Measurements from ENCODE around the gene ARID4B. TPM values are rescaled to one million over a fixed set of nuclear protein-coding genes. Genes with fewer than 3 reads are reported as not detected.
A peak's percentile ranks its signal among the peaks of the same experiment; 100 is the strongest.
"Not testable (repeated sequence)": the region's sequence is repeated elsewhere in the genome, so short reads cannot be mapped to it uniquely, and the experiment has no call there.

The ARID4B gene
- total RNA-seq, 2 experiments from 2014 or later = 41.3 to 44.8 TPM

GRCh38 chr1:235169986-235170385 lies 158.0 kb downstream of the ARID4B start:
- no peak for DNase-seq
- POLR2A ChIA-PET = no interaction called here
- Mint-ChIP-seq H3K9me3 (peaks cover under 1% of the 10 kb centered on the region), H3K4me1 (ENCODE audit: low read depth) (no peaks in the 10 kb centered on the region), H3K27me3 (no peaks in the 10 kb centered on the region), H3K36me3 (peaks cover 21% of the 10 kb centered on the region), H3K27ac (no peak overlapping the region), H3K4me3 (no peak overlapping the region)
- intact Hi-C loops (cut with micrococcal nuclease) = no loop called here
- CTCF ChIA-PET = no interaction called here

GRCh38 chr1:235168375-235168774 lies 159.6 kb downstream of the ARID4B start:
- ChIA-PET CTCF (interaction anchor here (0.6 to 1.4 kb wide), 2 partner anchors 40 to 247 kb away, joined by 3 read pairs; partner anchors contain the start of gene TOMM20), POLR2A (no interaction called here)
- intact Hi-C loops (cut with micrococcal nuclease) = no loop called here
- Mint-ChIP-seq H3K36me3 (peaks cover 21% of the 10 kb centered on the region), H3K4me3 (no peak overlapping the region), H3K4me1 (ENCODE audit: low read depth) (no peaks in the 10 kb centered on the region), H3K27ac (no peak overlapping the region), H3K9me3 (peaks cover 5% of the 10 kb centered on the region), H3K27me3 (no peaks in the 10 kb centered on the region)
- no peak for DNase-seq

GRCh38 chr1:235161685-235162327 lies 166.2 kb downstream of the ARID4B start:
- CTCF ChIA-PET = interaction anchor here (0.8 to 1.6 kb wide), 3 partner anchors 64 to 255 kb away, joined by 3 to 9 read pairs (median 3); no protein-coding TSS in a partner anchor
- Mint-ChIP-seq H3K27me3 (no peaks in the 10 kb centered on the region), H3K27ac (peak overlapping the region; percentile 98), H3K36me3 (peaks cover 22% of the 10 kb centered on the region), H3K4me1 (ENCODE audit: low read depth) (peaks cover 15% of the 10 kb centered on the region), H3K4me3 (peak overlapping the region; percentile 95), H3K9me3 (peaks cover 5% of the 10 kb centered on the region)
- POLR2A ChIA-PET = interaction anchor here (0.6 to 2.0 kb wide), 7 partner anchors 15 to 342 kb away, joined by 3 to 16 read pairs (median 5); partner anchors contain the start of gene TOMM20
- intact Hi-C loops (cut with micrococcal nuclease) = loop anchor here (1.0 to 2.0 kb wide), 6 partner anchors 35 to 253 kb away; partner anchors contain the start of genes ARID4B, GGPS1 and TBCE
- no peak for DNase-seq

DNA sequence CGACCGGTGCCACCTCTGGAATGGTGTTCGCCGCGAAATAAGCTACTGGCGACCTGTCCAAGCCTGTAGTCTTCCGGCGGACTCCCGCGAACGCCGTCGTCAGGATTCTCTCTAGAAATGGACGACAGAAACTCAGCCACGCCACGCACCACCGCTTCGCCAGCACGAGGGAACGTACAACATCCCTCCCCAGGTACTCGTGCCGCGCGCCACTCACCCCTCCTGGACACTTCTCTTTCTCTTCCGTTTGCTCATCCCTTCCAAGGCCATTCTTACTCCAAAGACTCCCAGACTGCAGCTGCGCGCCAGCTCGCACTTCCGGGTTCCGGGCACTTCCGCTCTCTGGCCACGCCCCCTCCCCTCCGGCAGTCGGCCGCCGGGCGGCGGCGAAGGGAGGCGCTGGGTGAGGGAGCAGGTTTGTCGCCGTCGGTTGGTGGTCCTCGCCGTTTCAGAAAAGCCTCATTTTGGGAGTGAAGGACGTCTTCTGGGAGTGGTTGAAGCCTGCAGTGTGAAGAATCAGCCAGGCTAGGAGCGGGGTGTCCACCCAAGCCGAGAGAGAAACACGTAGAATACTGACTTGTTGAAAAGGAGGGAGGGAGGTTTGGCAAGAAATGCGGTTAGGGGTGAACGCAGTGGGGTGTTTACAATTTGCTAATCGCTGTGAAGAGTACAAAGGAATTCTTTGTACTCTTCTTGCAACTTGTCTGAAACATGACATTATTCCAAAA lies 166.9 kb downstream of the ARID4B start, which contains the start of gene RBM34:
Gene RBM34, minus strand, starts transcription at position 294 of the 728 bp plus-strand sequence. Its CDS starts 24 bp downstream, at position 270.
- Mint-ChIP-seq H3K4me3 (peak within 1 kb of the TSS; percentile 95), H3K36me3 (peaks cover 22% of the 10 kb centered on the region), H3K27me3 (no peaks in the 10 kb centered on the region), H3K9me3 (peaks cover 5% of the 10 kb centered on the region), H3K4me1 (ENCODE audit: low read depth) (peaks cover 15% of the 10 kb centered on the region), H3K27ac (peak within 1 kb of the TSS; percentile 98)
- ChIA-PET POLR2A (interaction anchor here (0.6 to 2.0 kb wide), 10 partner anchors 15 to 343 kb away, joined by 3 to 16 read pairs (median 4); partner anchors contain the start of genes ARID4B, GGPS1 and TOMM20), CTCF (interaction anchor here (0.6 to 1.6 kb wide), 9 partner anchors 22 to 255 kb away, joined by 3 to 9 read pairs (median 3); no protein-coding TSS in a partner anchor)
- DNase-seq = peak; percentile 96
- intact Hi-C loops (cut with micrococcal nuclease) = loop anchor here (1.0 to 2.0 kb wide), 6 partner anchors 34 to 254 kb away; partner anchors contain the start of genes ARID4B, GGPS1 and TBCE

DNA sequence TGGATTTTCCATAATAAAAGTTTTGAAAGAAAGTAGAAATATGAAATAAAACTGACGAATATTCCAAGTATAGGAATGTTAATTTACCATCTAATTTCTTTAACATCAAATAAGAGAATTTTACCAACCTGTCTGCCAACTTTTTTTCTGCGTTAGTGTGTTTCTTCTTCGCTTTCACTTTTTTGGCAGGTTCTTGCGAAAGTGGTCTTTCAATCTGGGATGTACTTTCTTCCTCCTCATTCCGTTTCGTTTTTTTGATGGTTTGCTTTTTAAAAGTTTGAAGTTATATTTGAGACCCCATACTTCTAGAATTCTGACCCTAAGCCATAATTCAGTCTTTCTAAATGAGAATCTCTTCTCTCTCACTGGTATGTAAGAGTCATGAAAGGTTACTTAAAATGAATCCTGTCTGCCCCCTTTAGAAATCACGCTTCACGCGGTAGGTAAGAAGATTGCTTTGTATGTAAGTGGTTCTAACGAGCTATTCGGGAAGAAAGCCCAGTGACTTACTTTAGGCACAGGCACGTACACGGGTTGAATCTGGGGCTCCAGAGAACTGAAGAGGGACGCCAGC lies 167.5 kb downstream of the ARID4B start:
- H3K27ac Mint-ChIP-seq = peak overlapping the region; percentile 98
- no peaks in the 10 kb centered on the region for H3K27me3 Mint-ChIP-seq
- no peak for DNase-seq
- intact Hi-C loops (cut with micrococcal nuclease) = loop anchor here (2.0 kb wide), 2 partner anchors 46 to 254 kb away; no protein-coding TSS in a partner anchor
- ChIA-PET CTCF (interaction anchor here (0.6 to 1.6 kb wide), 9 partner anchors 21 to 256 kb away, joined by 3 to 9 read pairs (median 3); no protein-coding TSS in a partner anchor), POLR2A (interaction anchor here (0.7 to 2.0 kb wide), 9 partner anchors 15 to 168 kb away, joined by 3 to 16 read pairs (median 4); partner anchors contain the start of genes ARID4B, GGPS1 and TOMM20)
- peaks cover 5% of the 10 kb centered on the region for H3K9me3 Mint-ChIP-seq
- peaks cover 15% of the 10 kb centered on the region for H3K4me1 Mint-ChIP-seq (ENCODE audit: low read depth)
- peaks cover 22% of the 10 kb centered on the region for H3K36me3 Mint-ChIP-seq
- H3K4me3 Mint-ChIP-seq = peak overlapping the region; percentile 95

- H3K36me3 Mint-ChIP-seq = peaks cover 23% of the 10 kb centered on the region
- CTCF ChIA-PET = interaction anchor here (0.8 to 1.6 kb wide), 2 partner anchors 257 to 259 kb away, joined by 3 to 9 read pairs; no protein-coding TSS in a partner anchor
These were observed 168.0 kb downstream of the ARID4B start for GRCh38 chr1:235159930-235160329.

DNA sequence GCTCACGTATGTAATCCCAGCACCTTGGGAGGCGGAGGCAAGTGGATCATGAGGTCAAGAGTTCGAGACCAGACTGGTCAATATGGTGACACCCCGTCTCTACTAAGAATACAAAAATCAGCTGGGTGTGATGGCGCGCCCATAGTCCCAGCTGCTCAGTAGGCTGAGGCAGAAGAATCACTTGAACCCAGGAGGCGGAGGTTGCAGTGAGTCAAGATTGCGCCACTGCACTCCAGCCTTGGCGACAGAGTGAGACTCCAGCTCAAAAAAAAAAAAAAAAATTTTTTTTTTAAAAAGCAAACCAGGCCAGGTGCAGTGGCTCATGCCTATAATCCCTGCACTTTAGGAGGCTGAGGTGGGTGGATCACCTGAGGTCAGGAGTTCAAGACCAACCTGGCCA lies 168.7 kb downstream of the ARID4B start:
- H3K27ac Mint-ChIP-seq; H3K9me3 Mint-ChIP-seq; DNase-seq; intact Hi-C loops (cut with micrococcal nuclease); H3K27me3 Mint-ChIP-seq: not testable (repeated sequence)
- ChIA-PET POLR2A (interaction anchor here (0.6 to 0.7 kb wide), 3 partner anchors 11 to 575 kb away, joined by 3 to 5 read pairs (median 3); no protein-coding TSS in a partner anchor), CTCF (interaction anchor here (0.8 kb wide), 1 partner anchor 259 kb away, joined by 3 read pairs; no protein-coding TSS in a partner anchor)
- Mint-ChIP-seq H3K4me1 (ENCODE audit: low read depth) (peaks cover 21% of the 10 kb centered on the region), H3K4me3 (peak overlapping the region; percentile 95), H3K36me3 (peaks cover 26% of the 10 kb centered on the region)

More at GRCh38 chr1:235159930-235160329, 168.0 kb downstream of the ARID4B start:
- H3K4me1 Mint-ChIP-seq (ENCODE audit: low read depth) = peaks cover 16% of the 10 kb centered on the region
- intact Hi-C loops (cut with micrococcal nuclease) = loop anchor here (2.0 kb wide), 2 partner anchors 47 to 255 kb away; no protein-coding TSS in a partner anchor
- not testable (repeated sequence) for DNase-seq, H3K9me3 Mint-ChIP-seq, H3K27me3 Mint-ChIP-seq
- H3K27ac Mint-ChIP-seq = peak overlapping the region; percentile 98
- peak overlapping the region; percentile 95 for H3K4me3 Mint-ChIP-seq
- POLR2A ChIA-PET = interaction anchor here (1.6 to 2.0 kb wide), 2 partner anchors 20 to 32 kb away, joined by 5 to 16 read pairs; partner anchors contain the start of gene TOMM20

- ChIA-PET POLR2A (interaction anchor here (0.6 to 0.7 kb wide), 2 partner anchors 30 to 576 kb away, joined by 3 to 5 read pairs; no protein-coding TSS in a partner anchor), CTCF (no interaction called here)
- Mint-ChIP-seq H3K27ac (no peak overlapping the region), H3K9me3 (no peaks in the 10 kb centered on the region), H3K27me3 (no peaks in the 10 kb centered on the region), H3K4me1 (ENCODE audit: low read depth) (peaks cover 21% of the 10 kb centered on the region), H3K36me3 (peaks cover 29% of the 10 kb centered on the region), H3K4me3 (no peak overlapping the region)
- intact Hi-C loops (cut with micrococcal nuclease) = no loop called here
- DNase-seq = no peak
These were observed 169.3 kb downstream of the ARID4B start for GRCh38 chr1:235158680-235159079.

GRCh38 chr1:235157150-235157549 lies 170.8 kb downstream of the ARID4B start:
- Mint-ChIP-seq H3K36me3 (peaks cover 41% of the 10 kb centered on the region), H3K4me3 (no peak overlapping the region), H3K9me3 (no peaks in the 10 kb centered on the region), H3K27ac (no peak overlapping the region), H3K27me3 (no peaks in the 10 kb centered on the region), H3K4me1 (ENCODE audit: low read depth) (peaks cover 22% of the 10 kb centered on the region)
- intact Hi-C loops (cut with micrococcal nuclease) = no loop called here
- POLR2A ChIA-PET = no interaction called here
- CTCF ChIA-PET = interaction anchor here (0.6 to 1.0 kb wide), 3 partner anchors 44 to 52 kb away, joined by 3 to 4 read pairs (median 3); no protein-coding TSS in a partner anchor
- no peak for DNase-seq

GRCh38 chr1:235156740-235157139 lies 171.2 kb downstream of the ARID4B start:
- H3K36me3 Mint-ChIP-seq = peaks cover 42% of the 10 kb centered on the region
- intact Hi-C loops (cut with micrococcal nuclease) = loop anchor here (1.0 kb wide), 1 partner anchor 173 kb away; no protein-coding TSS in a partner anchor
- H3K27me3 Mint-ChIP-seq = no peaks in the 10 kb centered on the region
- peaks cover 18% of the 10 kb centered on the region for H3K4me1 Mint-ChIP-seq (ENCODE audit: low read depth)
- DNase-seq = no peak
- POLR2A ChIA-PET = interaction anchor here (0.5 kb wide), 1 partner anchor 12 kb away, joined by 4 read pairs; no protein-coding TSS in a partner anchor
- CTCF ChIA-PET = interaction anchor here (0.7 to 1.5 kb wide), 3 partner anchors 52 to 286 kb away, joined by 3 to 5 read pairs (median 5); no protein-coding TSS in a partner anchor
- no peak overlapping the region for H3K27ac Mint-ChIP-seq
- H3K4me3 Mint-ChIP-seq = no peak overlapping the region
- H3K9me3 Mint-ChIP-seq = no peaks in the 10 kb centered on the region

DNA sequence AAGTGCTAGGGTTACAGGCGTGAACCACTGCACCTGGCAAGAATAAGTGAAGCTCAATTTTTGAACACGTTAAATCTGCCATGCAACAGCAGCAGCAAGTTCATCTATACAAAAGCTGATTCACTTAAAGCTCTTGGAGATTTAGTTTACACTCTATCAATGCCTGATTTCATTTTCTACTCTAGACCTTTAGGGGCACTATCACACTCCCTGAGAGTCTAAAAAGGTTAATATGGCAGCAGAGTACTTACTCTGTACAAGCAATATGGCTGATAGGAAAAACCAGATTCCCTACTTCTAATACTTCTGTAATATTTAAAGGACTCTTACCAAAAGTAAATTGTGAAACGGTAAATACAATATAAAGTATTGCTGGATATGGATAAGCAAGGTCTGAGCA lies 171.7 kb downstream of the ARID4B start:
- no peaks in the 10 kb centered on the region for H3K27me3 Mint-ChIP-seq
- peaks cover 19% of the 10 kb centered on the region for H3K4me1 Mint-ChIP-seq (ENCODE audit: low read depth)
- no peak overlapping the region for H3K4me3 Mint-ChIP-seq
- ChIA-PET POLR2A (interaction anchor here (0.5 kb wide), 1 partner anchor 11 kb away, joined by 4 read pairs; no protein-coding TSS in a partner anchor), CTCF (interaction anchor here (0.7 to 1.5 kb wide), 3 partner anchors 51 to 287 kb away, joined by 3 to 5 read pairs (median 5); no protein-coding TSS in a partner anchor)
- no peak overlapping the region for H3K27ac Mint-ChIP-seq
- intact Hi-C loops (cut with micrococcal nuclease) = loop anchor here (1.0 kb wide), 1 partner anchor 173 kb away; no protein-coding TSS in a partner anchor
- no peaks in the 10 kb centered on the region for H3K9me3 Mint-ChIP-seq
- peaks cover 45% of the 10 kb centered on the region for H3K36me3 Mint-ChIP-seq
- no peak for DNase-seq

Measured in activated CD4-positive, alpha-beta memory T cell treated with anti-CD3 and anti-CD28 coated beads for 36 hours (primary cell).